ENCODE data around the gene CRYGN.

DNA sequence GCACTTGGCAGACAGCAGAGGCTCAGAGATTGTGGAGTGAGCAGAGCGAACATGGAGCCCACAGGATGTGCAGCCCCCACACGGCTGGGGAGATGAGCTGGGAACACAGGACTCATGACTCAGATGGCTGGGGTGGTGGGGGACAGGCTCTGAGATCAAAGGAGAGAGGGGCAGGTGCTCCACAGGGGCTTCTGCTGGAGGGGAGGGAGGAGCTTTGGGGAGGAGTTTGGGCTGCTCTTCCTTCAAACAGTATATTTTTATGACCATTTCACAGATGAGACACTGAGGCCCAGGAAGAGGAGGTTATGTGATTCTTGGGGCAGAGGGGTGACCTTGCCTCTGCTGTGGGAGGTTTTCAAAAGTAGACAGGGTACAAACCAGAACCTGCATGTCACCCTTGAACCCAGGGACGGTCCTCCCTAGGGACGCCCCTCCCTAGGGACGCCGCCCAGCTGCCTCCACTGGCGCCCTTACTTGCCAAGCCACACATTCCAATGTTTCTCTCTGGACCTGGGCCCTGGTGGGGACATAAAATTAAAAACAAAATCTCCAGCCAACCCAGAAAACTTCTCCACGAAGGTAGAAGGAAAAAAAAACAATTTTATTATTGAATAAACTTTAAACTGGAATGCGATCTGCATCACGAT lies 981 bp upstream of the CRYGN start:
- TF ChIP-seq, protein P1, sequence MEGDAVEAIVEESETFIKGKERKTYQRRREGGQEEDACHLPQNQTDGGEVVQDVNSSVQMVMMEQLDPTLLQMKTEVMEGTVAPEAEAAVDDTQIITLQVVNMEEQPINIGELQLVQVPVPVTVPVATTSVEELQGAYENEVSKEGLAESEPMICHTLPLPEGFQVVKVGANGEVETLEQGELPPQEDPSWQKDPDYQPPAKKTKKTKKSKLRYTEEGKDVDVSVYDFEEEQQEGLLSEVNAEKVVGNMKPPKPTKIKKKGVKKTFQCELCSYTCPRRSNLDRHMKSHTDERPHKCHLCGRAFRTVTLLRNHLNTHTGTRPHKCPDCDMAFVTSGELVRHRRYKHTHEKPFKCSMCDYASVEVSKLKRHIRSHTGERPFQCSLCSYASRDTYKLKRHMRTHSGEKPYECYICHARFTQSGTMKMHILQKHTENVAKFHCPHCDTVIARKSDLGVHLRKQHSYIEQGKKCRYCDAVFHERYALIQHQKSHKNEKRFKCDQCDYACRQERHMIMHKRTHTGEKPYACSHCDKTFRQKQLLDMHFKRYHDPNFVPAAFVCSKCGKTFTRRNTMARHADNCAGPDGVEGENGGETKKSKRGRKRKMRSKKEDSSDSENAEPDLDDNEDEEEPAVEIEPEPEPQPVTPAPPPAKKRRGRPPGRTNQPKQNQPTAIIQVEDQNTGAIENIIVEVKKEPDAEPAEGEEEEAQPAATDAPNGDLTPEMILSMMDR (IDR thresholded peaks at IDR 0.05) = no peak
- TF ChIP-seq POLR2A (IDR thresholded peaks at IDR 0.05) = no peak

All from uterus (tissue), 2 donors.